Liver (tissue), 9 donors: ENCODE data around the gene SYT2. TPM values are rescaled to one million over a fixed set of nuclear protein-coding genes. Genes with fewer than 3 reads are reported as not detected.

Experiments
- DNase-seq: peaks from one replicate; pipeline ENCODE4 v3.0.0-alpha.2; 2017; ENCODE audit warnings: low spot score
- H3K27ac ChIP-seq, 2 donors: one replicate each; pipeline ENCODE4 v1.7.0; 2013; ENCODE audit warnings: inconsistent platforms in 2 of 2, low read length in 2 of 2, control low read depth in 1 of 2, low read depth in 1 of 2, mild to moderate bottlenecking in 1 of 2
- H3K27me3 ChIP-seq, 4 donors: one replicate each; pipeline versions ENCODE4 v1.6.1 to v1.7.0; 2013; ENCODE audit warnings: low read length in 3 of 4, inconsistent platforms in 1 of 4, mild to moderate bottlenecking in 1 of 4, moderate library complexity in 1 of 4; ENCODE audit not compliant: control insufficient read depth in 4 of 4, insufficient read depth in 4 of 4
- H3K36me3 ChIP-seq, 4 donors: one replicate each; pipeline versions ENCODE4 v1.6.1 to v1.7.0; 2013; ENCODE audit warnings: low read length in 3 of 4, mild to moderate bottlenecking in 3 of 4, low read depth in 1 of 4, moderate library complexity in 1 of 4; ENCODE audit not compliant: control insufficient read depth in 4 of 4, insufficient read depth in 3 of 4
- H3K4me1 ChIP-seq, 4 donors: one replicate each; pipeline versions ENCODE4 v1.6.1 to v1.7.0; 2013; ENCODE audit warnings: low read length in 3 of 4, mild to moderate bottlenecking in 3 of 4, moderate library complexity in 1 of 4; ENCODE audit not compliant: control insufficient read depth in 4 of 4, insufficient read depth in 4 of 4
- H3K4me3 ChIP-seq, 3 donors: one replicate each; pipeline versions ENCODE4 v1.6.1 to v1.7.0; 2013; ENCODE audit warnings: low read length in 3 of 3, control low read depth in 1 of 3, low read depth in 1 of 3, mild to moderate bottlenecking in 1 of 3
- H3K9ac ChIP-seq, 2 donors: one replicate each; pipeline ENCODE4 v1.7.0; 2013; ENCODE audit warnings: low read length in 2 of 2, mild to moderate bottlenecking in 2 of 2, moderate library complexity in 2 of 2, control low read depth in 1 of 2, low read depth in 1 of 2
- H3K9me3 ChIP-seq, 4 donors: one replicate each; pipeline versions ENCODE4 v1.6.1 to v1.7.0; 2013; ENCODE audit warnings: low read length in 3 of 4; ENCODE audit not compliant: control insufficient read depth in 4 of 4
- ATF3 ChIP-seq: IDR thresholded peaks from 2 replicates; pipeline ENCODE4 v1.6.1; 2016; ENCODE audit warnings: antibody characterized with exemption
- FOXA2 ChIP-seq: IDR thresholded peaks from 2 replicates; pipeline ENCODE4 v1.6.1; 2016; ENCODE audit warnings: antibody characterized with exemption
- HNF4A ChIP-seq, 2 donors: conservative IDR thresholded peaks; 2 replicates each; pipeline ENCODE4 v1.6.1; 2016; ENCODE audit warnings: antibody characterized with exemption in 2 of 2, mild to moderate bottlenecking in 2 of 2
- HNF4G ChIP-seq: IDR thresholded peaks from 2 replicates; pipeline ENCODE4 v1.6.1; 2016; ENCODE audit warnings: antibody characterized with exemption
- JUND ChIP-seq, 2 donors: IDR thresholded peaks; 2 replicates each; pipeline ENCODE4 v1.6.1; 2016; ENCODE audit warnings: antibody characterized with exemption in 2 of 2
- NR2F2 ChIP-seq: IDR thresholded peaks from 2 replicates; pipeline ENCODE4 v1.6.1; 2016; ENCODE audit warnings: antibody characterized with exemption
- RAD21 ChIP-seq, 2 donors: IDR thresholded peaks; 2 replicates each; pipeline ENCODE4 v1.6.1; 2016; ENCODE audit warnings: antibody characterized with exemption in 2 of 2, mild to moderate bottlenecking in 2 of 2
- RXRA ChIP-seq, 2 donors: IDR thresholded peaks; 2 replicates each; pipeline ENCODE4 v1.6.1; 2017 to 2018; ENCODE audit warnings: antibody characterized with exemption in 2 of 2, mild to moderate bottlenecking in 1 of 2
- SP1 ChIP-seq: IDR thresholded peaks from 2 replicates; pipeline ENCODE4 v1.6.1; 2018; ENCODE audit warnings: antibody characterized with exemption, mild to moderate bottlenecking
- YY1 ChIP-seq: IDR thresholded peaks from 2 replicates; pipeline ENCODE4 v1.6.1; 2016; ENCODE audit warnings: antibody characterized with exemption, mild to moderate bottlenecking
- ZBTB33 ChIP-seq: IDR thresholded peaks from 2 replicates; pipeline ENCODE4 v1.6.1; 2016; ENCODE audit warnings: antibody characterized with exemption
- WGBS: extraction: QIAGEN DNeasy Blood & Tissue Kit; methylation state at CpG from one replicate; pipeline ENCODE4 v1.1.7; 2013; 5-methylcytosine and 5-hydroxymethylcytosine counted together
- polyA plus RNA-seq, 2 donors: library from polyadenylated mRNA; stranded (reverse) in 1 of 2; unstranded in 1 of 2; fragments of 200-250 nt in 1 of 2; fragments of >200 nt in 1 of 2; fragmentation: Nextera tagmentation in 1 of 2; extraction: Ambion mirVana in 1 of 2; gene quantifications; one replicate each; pipeline versions ENCODE4 v1.2.1 to v1.2.3, GENCODE V29; 2013 to 2015
- total RNA-seq, 2 donors: library from RNA; depleted of rRNA; stranded (reverse); fragments of >200 nt; gene quantifications; one replicate each; pipeline ENCODE4 v1.2.3, GENCODE V29; 2014
- TF ChIP-seq, protein P1 (sequence below): IDR thresholded peaks from 2 replicates; pipeline ENCODE4 v1.6.1; 2016; ENCODE audit warnings: antibody characterized with exemption
- TF ChIP-seq, protein P2 (sequence below): IDR thresholded peaks from 2 replicates; pipeline ENCODE4 v1.6.1; 2016; ENCODE audit warnings: antibody characterized with exemption, mild to moderate bottlenecking
- TF ChIP-seq, protein P3 (sequence below): fragments of 150-350 bp; IDR thresholded peaks from 2 replicates; pipeline ENCODE4 v1.5.1; 2017; ENCODE audit warnings: improper control_type of control experiment, low read depth, low read length; ENCODE audit not compliant: missing input control
- donor health status: healthy.
- donor health status: healthy.
- donor health status: healthy.
- donor health status: healthy.
- donor health status: healthy.

Gene SYT2
- total and polyA plus RNA-seq, 4 donors: under 0.01 to 0.07 TPM; not detected in 2

GRCh38 chr1:202565890-202566602 lies 144.2 kb downstream of the SYT2 start:
- Histone ChIP-seq H3K9ac (no peak overlapping the region), H3K9me3 (no peaks in the 10 kb centered on the region), H3K27me3 (no peaks in the 10 kb centered on the region), H3K27ac (no peak overlapping the region), H3K4me3 (no peak overlapping the region), H3K4me1 (peaks cover 0 to 8% (median 4%) of the 10 kb centered on the region in 4 donors), H3K36me3 (peaks cover 0 to 13% (median 8%) of the 10 kb centered on the region in 4 donors)
- TF ChIP-seq, protein P1, sequence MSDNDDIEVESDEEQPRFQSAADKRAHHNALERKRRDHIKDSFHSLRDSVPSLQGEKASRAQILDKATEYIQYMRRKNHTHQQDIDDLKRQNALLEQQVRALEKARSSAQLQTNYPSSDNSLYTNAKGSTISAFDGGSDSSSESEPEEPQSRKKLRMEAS: no peak
- TF ChIP-seq FOXA2 (no peak), YY1 (no peak)
- WGBS: 96% methylated on average over 2 of the region's 2 CpGs
- no peak for DNase-seq

- no peak overlapping the region for H3K4me3 ChIP-seq
- no peak for DNase-seq
- H3K4me1 ChIP-seq: peaks cover 0 to 8% (median 4%) of the 10 kb centered on the region in 4 donors
- no peak for TF ChIP-seq RAD21 (IDR thresholded peaks at IDR 0.05)
- TF ChIP-seq JUND (IDR thresholded peaks at IDR 0.05): no peak
- TF ChIP-seq HNF4A (conservative IDR thresholded peaks at IDR 0.05): no peak
- no peak for TF ChIP-seq YY1
- no peak for TF ChIP-seq RXRA (IDR thresholded peaks at IDR 0.05)
- TF ChIP-seq ATF3: no peak
- TF ChIP-seq SP1: no peak
- no peak for TF ChIP-seq NR2F2
- TF ChIP-seq, protein P2, sequence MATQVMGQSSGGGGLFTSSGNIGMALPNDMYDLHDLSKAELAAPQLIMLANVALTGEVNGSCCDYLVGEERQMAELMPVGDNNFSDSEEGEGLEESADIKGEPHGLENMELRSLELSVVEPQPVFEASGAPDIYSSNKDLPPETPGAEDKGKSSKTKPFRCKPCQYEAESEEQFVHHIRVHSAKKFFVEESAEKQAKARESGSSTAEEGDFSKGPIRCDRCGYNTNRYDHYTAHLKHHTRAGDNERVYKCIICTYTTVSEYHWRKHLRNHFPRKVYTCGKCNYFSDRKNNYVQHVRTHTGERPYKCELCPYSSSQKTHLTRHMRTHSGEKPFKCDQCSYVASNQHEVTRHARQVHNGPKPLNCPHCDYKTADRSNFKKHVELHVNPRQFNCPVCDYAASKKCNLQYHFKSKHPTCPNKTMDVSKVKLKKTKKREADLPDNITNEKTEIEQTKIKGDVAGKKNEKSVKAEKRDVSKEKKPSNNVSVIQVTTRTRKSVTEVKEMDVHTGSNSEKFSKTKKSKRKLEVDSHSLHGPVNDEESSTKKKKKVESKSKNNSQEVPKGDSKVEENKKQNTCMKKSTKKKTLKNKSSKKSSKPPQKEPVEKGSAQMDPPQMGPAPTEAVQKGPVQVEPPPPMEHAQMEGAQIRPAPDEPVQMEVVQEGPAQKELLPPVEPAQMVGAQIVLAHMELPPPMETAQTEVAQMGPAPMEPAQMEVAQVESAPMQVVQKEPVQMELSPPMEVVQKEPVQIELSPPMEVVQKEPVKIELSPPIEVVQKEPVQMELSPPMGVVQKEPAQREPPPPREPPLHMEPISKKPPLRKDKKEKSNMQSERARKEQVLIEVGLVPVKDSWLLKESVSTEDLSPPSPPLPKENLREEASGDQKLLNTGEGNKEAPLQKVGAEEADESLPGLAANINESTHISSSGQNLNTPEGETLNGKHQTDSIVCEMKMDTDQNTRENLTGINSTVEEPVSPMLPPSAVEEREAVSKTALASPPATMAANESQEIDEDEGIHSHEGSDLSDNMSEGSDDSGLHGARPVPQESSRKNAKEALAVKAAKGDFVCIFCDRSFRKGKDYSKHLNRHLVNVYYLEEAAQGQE: no peak
- TF ChIP-seq ZBTB33: no peak
- TF ChIP-seq HNF4G: no peak
- TF ChIP-seq, protein P3, sequence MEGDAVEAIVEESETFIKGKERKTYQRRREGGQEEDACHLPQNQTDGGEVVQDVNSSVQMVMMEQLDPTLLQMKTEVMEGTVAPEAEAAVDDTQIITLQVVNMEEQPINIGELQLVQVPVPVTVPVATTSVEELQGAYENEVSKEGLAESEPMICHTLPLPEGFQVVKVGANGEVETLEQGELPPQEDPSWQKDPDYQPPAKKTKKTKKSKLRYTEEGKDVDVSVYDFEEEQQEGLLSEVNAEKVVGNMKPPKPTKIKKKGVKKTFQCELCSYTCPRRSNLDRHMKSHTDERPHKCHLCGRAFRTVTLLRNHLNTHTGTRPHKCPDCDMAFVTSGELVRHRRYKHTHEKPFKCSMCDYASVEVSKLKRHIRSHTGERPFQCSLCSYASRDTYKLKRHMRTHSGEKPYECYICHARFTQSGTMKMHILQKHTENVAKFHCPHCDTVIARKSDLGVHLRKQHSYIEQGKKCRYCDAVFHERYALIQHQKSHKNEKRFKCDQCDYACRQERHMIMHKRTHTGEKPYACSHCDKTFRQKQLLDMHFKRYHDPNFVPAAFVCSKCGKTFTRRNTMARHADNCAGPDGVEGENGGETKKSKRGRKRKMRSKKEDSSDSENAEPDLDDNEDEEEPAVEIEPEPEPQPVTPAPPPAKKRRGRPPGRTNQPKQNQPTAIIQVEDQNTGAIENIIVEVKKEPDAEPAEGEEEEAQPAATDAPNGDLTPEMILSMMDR: no peak
- peaks cover 0 to 13% (median 8%) of the 10 kb centered on the region in 4 donors for H3K36me3 ChIP-seq
- H3K9ac ChIP-seq: no peak overlapping the region
- no peaks in the 10 kb centered on the region for H3K27me3 ChIP-seq
- 91% methylated on average over 2 of the region's 2 CpGs for WGBS
- H3K9me3 ChIP-seq: no peaks in the 10 kb centered on the region
- H3K27ac ChIP-seq: no peak overlapping the region
Observed at GRCh38 chr1:202564958-202565495, 145.2 kb downstream of the SYT2 start.
